BE2C (cell line): Measurements from ENCODE around the gene DCXR.

Experiments used
- DNase-seq: peaks from one replicate; pipeline ENCODE4 v3.0.0-alpha.2; 2020
- H3K27me3 ChIP-seq: fragments of 250-450 bp; sonication (Bioruptor Pico); 2 replicates; pipeline ENCODE4 v1.5.1; 2020; ENCODE audit warnings: mild to moderate bottlenecking
- H3K36me3 ChIP-seq: fragments of 250-450 bp; sonication (Bioruptor Pico); 2 replicates; pipeline ENCODE4 v1.5.1; 2020; ENCODE audit warnings: mild to moderate bottlenecking
- H3K4me1 ChIP-seq: fragments of 250-450 bp; sonication (Bioruptor Pico); 2 replicates; pipeline ENCODE4 v1.5.1; 2020
- H3K4me3 ChIP-seq: 2 replicates; pipeline ENCODE4 v1.5.1; 2011; ENCODE audit warnings: low read depth, low read length
- H3K9me3 ChIP-seq: fragments of 250-450 bp; sonication (Bioruptor Pico); 2 replicates; pipeline ENCODE4 v1.5.1; 2020
- TF ChIP-seq, protein P1 (sequence below): IDR thresholded peaks from 2 replicates; pipeline ENCODE4 v1.5.1; 2012; ENCODE audit warnings: mild to moderate bottlenecking, low read depth, low read length

Gene DCXR

DNA sequence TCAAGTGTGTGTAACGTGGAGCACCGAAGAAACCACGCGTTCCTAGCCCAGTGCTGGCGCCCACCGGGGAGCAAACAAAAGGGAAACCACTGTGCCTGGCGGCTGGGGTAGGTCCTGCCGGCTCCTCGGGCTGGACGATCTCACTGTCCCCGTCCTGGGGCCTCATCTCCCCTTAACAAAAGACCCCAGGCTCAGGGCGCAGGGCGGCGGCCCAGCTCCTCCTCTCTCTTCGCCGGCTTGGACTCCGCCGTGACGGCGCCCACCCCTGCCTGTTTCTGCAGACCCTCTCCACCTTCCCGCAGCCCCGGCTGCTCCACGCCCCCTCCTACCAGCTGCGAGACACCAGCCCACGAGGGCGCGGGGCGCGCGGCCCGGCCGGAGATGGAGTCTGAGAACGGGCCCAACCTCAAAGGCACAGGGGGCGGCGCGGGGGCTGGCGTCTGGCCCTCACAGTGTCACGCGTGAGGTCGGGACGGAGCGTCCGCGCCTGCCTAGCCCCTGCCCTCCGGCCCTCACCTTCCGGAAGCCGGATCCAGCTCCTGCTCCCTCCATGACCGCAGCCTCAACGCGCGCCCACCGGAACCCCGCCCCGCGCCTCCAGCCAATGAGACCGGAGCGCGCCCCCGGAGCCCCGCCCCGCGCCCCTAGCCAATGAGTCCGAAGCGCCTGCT, 15.1 kb downstream of the DCXR start, which contains the start of gene CENPX:
TSS of gene CENPX (minus strand) at position 569 of the 671 bp plus-strand sequence. CDS start at position 552, 17 bp downstream.
- no peaks in the 10 kb centered on the region for H3K9me3 ChIP-seq
- peaks cover 4% of the 10 kb centered on the region; the same call in 1 of the 2 replicates for H3K36me3 ChIP-seq
- H3K4me1 ChIP-seq, result peaks cover 4% of the 10 kb centered on the region
- H3K4me3 ChIP-seq, result peak within 1 kb of the TSS; percentile 83
- no peak for DNase-seq
- no peaks in the 10 kb centered on the region for H3K27me3 ChIP-seq
- TF ChIP-seq, protein P1, sequence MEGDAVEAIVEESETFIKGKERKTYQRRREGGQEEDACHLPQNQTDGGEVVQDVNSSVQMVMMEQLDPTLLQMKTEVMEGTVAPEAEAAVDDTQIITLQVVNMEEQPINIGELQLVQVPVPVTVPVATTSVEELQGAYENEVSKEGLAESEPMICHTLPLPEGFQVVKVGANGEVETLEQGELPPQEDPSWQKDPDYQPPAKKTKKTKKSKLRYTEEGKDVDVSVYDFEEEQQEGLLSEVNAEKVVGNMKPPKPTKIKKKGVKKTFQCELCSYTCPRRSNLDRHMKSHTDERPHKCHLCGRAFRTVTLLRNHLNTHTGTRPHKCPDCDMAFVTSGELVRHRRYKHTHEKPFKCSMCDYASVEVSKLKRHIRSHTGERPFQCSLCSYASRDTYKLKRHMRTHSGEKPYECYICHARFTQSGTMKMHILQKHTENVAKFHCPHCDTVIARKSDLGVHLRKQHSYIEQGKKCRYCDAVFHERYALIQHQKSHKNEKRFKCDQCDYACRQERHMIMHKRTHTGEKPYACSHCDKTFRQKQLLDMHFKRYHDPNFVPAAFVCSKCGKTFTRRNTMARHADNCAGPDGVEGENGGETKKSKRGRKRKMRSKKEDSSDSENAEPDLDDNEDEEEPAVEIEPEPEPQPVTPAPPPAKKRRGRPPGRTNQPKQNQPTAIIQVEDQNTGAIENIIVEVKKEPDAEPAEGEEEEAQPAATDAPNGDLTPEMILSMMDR, result no peak

DNA sequence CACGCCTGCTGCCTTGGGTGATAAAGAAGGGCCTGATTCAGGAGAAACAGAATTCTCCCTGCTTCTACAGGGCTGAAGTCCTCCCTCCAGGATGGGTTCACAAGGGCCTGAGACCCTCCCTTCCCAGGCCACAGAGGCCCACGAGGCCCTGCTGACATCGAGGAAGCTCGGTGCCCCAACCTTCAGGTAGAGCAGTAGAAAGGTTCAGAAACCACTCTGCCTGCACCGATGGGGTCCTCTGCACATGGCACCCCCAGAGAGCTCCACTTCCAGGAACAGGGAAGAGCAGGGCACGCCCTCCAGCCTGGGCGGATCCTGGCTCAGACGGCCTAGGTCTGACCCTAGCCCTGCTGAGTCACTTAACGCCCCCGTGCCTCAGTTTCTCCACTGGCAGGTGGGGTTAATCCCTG, 15.6 kb downstream of the DCXR start:
- TF ChIP-seq, protein P1, result no peak
- no peaks in the 10 kb centered on the region for H3K27me3 ChIP-seq
- no peak for DNase-seq
- peaks cover 4% of the 10 kb centered on the region; the same call in 1 of the 2 replicates for H3K36me3 ChIP-seq
- peaks cover 4% of the 10 kb centered on the region for H3K4me1 ChIP-seq
- no peaks in the 10 kb centered on the region for H3K9me3 ChIP-seq
- H3K4me3 ChIP-seq, result peak overlapping the region; percentile 80

GRCh38 chr17:82021107-82021899, 16.2 kb downstream of the DCXR start:
- peak; percentile 88 for DNase-seq
- peaks cover 4% of the 10 kb centered on the region; the same call in 1 of the 2 replicates for H3K36me3 ChIP-seq
- H3K4me3 ChIP-seq, result peak overlapping the region; percentile 80
- H3K9me3 ChIP-seq, result no peaks in the 10 kb centered on the region
- TF ChIP-seq, protein P1, result peak; percentile 93
- no peaks in the 10 kb centered on the region for H3K27me3 ChIP-seq
- H3K4me1 ChIP-seq, result peaks cover 4% of the 10 kb centered on the region

- Histone ChIP-seq H3K27me3 (no peaks in the 10 kb centered on the region), H3K4me3 (no peak overlapping the region), H3K9me3 (no peaks in the 10 kb centered on the region), H3K36me3 (peaks cover 4% of the 10 kb centered on the region; the same call in 1 of the 2 replicates), H3K4me1 (peaks cover 4% of the 10 kb centered on the region)
- TF ChIP-seq, protein P1, result no peak
- DNase-seq, result no peak
These were observed 16.9 kb downstream of the DCXR start for GRCh38 chr17:82020572-82021106.

GRCh38 chr17:82019690-82020571, 17.6 kb downstream of the DCXR start:
- H3K36me3 ChIP-seq, result peaks cover 4% of the 10 kb centered on the region; the same call in 1 of the 2 replicates

More at GRCh38 chr17:82019690-82020571, 17.6 kb downstream of the DCXR start:
- no peaks in the 10 kb centered on the region for H3K27me3 ChIP-seq
- peak; percentile 86 for DNase-seq
- H3K4me1 ChIP-seq, result peaks cover 4% of the 10 kb centered on the region
- H3K9me3 ChIP-seq, result no peaks in the 10 kb centered on the region
- no peak overlapping the region for H3K4me3 ChIP-seq
- TF ChIP-seq, protein P1, result peak; percentile 84
